Activated T-cell treated with anti-CD3 and anti-CD28 coated beads, Interleukin-2, amount 50 U/mL, for 1 hour (primary cell): ENCODE data around the gene IL17B.
A peak's percentile ranks its signal among the peaks of the same experiment; 100 is the strongest.

Experiments used
- DNase-seq: peaks from one replicate; pipeline ENCODE4 v3.0.0-alpha.2; 2020

IL17B gene

DNA sequence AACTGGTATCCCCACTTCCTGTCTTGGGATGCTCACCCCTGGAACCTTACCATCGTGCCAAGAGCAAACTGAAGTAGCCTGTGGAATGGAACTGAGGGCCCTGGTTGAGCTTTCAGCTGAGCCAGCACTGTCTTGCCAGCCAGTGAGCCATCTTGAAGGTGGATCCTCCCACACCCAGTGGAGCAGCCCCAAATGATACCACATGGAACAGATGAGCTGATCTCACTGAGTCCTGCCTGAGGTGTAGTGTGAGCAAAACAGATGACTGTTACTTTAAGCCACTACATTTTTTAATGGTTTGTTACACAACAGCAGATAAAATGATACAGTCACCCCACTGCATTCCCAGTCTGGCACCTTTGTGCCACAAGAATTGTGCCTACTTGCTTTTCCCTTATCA is 23.4 kb downstream of the IL17B start:
- DNase-seq: no peak

DNA sequence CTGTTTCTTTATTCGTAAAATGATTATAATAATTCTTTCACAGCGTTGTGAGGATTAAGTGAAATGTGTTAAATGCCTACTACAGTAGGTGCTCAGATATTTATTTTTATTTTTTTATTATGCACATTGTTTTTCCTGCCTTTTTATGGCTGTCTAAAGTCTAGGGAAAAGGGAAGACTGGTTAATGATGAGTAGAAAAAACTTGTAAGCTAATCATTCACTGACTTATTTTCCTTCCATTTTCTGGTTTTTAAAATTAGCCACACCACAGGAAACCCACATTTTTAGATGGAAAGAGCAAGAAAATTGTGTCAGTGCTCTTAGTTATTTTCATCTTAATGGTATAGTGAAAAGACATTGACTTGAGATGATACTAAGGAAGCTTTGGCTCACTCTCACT is 25.2 kb downstream of the IL17B start:
- no peak for DNase-seq

DNA sequence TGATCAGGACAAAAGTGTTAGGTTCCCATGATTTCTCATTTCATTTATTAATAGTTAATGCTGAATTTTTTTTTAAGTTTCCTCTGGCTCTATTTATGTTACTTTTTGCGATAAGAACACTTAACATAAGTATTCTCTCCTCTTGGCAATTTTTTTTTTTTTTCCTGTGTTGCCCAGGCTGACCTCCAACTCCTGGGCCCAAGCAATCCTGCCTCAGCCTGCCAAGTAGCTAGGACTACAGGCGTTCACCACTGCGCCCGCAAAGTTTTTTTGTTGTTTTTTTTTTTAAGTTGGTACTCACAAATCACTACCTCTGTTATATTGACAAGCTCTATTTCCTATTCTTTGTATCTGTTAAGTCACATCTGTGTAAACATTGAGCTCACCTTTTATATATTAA is 26.9 kb downstream of the IL17B start:
- DNase-seq: no peak

DNA sequence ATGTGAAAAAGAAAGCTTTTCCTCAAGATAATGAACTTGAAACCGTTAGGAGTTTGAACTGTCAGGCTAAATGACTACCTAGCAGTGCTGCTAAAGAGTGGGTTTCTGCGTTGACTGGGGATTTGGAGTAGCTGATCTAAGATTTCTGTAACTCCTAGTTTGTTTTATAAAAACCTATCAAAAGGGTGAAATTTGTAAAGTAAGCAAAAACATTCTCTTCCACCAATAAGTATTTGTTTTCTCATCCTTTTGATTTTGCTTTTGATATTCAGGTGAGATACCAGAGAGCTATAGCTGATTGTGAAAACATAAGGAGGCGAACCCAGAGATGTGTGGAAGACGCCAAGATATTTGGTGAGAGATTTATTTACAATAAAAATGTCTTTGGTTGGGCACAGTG is 29.7 kb downstream of the IL17B start:
- no peak for DNase-seq

DNA sequence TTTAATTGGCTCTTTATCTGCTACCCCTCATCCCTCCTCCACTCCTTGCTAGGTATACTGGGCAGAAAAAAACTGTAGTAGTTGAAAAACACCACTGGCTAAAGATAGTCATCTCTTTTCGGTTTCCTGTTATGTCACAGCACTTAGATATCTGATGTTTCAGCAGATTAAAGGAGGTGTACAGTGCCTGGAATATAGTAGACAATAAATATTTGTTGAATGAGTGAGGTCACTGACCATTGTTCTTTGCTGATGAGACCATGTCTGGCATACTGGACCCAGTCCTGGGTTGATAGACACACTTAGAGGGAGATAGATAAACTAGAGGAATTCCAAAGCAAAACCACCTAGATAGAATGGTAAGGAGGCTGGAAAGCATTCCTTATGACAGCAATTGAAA is 30.6 kb downstream of the IL17B start:
- DNase-seq: no peak

DNA sequence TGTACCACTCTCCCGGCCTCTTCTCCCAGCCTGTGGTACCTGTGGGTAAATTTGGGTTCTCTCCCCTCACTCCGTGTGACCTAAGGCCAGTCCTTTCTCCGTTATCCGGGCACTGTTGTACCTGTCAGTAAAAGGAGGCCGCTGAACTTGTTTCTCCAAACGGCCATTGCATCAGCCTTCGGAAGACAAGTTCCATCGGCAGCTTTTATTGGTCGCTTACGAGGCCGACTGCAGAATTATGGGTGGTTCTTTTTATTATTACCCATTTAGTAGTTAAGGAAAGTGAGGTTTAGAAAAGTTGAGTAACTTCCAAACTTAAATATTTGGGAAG is 33.2 kb downstream of the IL17B start:
- DNase-seq: no peak

DNA sequence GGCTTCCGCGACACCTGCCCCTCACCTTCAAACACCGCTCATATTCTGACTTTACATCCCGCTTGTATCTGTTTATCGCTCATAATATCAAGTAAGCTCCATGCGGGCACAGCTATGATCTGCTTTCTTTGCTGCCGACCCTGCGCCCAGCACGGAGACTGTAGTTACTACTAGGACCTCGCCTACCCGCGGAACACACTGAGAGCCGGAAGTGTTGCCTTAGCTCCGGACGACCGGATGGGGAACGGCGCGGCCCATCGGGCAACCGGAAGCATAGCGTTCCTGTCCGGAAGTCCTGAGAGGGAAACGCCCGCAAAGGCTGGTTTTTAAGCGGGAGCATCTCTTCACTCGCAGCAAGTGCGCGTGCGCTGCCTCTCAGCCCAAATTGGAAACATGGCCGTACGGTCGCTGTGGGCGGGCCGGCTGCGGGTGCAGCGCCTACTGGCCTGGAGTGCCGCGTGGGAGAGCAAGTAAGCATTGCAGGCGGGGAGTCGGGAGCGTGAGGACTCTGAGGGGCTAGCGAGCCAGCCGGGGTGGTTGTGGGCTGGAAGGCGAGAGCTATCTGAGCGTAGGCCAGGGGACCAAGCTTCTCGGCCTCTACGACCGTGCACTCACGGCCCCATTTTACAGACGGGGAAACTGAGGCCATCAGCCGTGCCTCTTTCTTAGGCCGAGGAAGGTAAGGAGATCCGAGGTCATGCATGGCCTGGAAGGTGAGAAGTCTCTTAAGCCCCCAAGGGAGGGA is 33.8 kb downstream of the IL17B start, which contains the start of gene GRPEL2:
Gene GRPEL2 (plus strand): TSS at position 353 of the 745 bp plus-strand sequence. CDS start 41 bp downstream, at position 394.
- DNase-seq: peak; percentile 84

DNA sequence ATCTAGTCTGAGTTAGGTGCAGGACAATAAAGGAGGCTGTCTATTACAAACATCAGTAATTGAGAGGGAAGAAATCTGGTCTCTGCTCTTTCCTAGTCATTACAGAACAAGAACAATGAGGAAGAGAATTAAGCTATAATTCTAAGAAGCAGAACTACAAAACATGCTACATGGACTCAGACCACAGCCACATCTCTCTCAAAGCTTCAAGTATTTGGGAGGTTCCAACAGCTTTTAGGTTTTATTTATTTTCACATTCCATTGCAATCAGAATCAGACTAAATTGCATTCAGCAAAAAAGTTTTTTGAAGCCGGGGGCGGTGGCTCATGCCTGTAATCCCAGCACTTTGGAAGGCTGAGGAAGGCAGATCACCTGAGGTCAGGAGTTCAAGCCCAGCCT is 34.9 kb downstream of the IL17B start:
- DNase-seq: no peak

DNA sequence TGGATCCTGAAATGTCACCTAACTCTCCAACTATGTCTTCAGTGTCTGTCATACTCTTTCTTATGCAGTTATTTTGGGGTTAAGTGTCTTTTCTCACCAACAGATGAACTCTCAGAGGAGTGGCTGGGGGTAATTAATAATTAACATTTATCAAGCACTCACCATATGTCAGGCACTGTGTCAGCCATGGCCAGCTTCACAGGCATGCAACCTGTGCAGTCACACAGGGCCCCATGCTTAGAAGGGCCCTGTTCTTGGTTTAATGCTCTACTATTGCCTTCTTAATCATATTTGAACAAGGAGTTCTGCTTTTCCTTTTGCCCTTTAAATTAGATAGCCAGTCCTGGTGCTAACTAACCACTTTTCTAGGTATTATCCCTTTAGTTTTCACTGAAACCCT is 37.2 kb downstream of the IL17B start:
- no peak for DNase-seq

DNA sequence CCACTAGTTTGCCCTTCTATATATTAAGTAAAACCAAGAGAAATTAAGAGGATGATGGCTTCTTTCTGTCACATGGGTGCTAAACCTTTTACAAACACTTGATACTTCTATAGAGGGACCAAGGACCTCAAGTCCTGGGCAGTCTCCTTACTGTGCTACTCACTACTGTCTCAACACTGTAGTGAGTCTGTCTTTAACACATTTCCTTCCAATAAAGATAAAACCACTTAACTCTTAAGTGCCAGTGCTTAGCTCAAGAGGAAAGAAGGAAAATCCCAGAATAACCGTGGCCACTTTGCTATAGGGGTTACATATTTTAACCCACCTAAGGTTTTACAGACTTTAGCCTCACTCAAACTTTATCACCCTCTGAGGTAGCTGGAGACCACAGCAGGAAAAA is 38.2 kb downstream of the IL17B start:
- no peak for DNase-seq

DNA sequence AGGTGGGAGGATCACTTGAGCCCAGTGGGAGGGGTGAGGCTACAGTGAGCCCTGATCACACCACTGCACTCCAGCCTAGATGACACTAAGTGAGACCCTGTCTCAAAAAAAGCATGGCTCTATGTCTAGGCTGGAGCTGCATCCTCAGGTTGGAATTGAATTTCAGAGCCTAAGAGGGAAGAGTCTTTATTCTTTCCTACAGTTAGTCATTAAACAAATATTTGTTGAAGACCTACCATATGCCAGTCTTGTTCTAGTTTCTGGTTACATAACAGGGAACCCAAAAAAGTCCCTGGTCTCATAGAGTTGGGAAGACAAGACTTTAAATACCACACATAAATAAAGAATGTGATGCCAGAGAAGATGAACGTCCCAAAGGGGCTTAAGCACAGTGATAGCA is 40.7 kb downstream of the IL17B start:
- DNase-seq: no peak

DNA sequence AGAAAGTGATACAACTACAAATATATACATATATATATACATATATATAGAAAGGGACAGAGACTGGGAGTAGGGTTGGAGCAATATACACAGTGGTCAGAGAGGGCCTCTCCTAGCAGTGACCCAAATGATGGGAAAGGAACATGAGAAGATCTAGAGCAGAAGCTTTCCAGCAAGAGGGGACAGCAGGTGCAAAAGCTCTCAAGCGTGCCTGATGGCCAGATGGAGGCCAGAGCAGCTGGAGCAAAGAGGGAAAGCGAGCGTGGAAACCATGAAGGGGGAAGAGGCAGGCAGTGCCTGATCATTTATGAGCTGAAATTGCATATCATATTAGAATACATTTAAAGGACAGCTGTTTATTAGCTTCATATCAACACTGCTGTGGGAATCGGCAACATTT is 41.4 kb downstream of the IL17B start:
- DNase-seq: no peak

DNA sequence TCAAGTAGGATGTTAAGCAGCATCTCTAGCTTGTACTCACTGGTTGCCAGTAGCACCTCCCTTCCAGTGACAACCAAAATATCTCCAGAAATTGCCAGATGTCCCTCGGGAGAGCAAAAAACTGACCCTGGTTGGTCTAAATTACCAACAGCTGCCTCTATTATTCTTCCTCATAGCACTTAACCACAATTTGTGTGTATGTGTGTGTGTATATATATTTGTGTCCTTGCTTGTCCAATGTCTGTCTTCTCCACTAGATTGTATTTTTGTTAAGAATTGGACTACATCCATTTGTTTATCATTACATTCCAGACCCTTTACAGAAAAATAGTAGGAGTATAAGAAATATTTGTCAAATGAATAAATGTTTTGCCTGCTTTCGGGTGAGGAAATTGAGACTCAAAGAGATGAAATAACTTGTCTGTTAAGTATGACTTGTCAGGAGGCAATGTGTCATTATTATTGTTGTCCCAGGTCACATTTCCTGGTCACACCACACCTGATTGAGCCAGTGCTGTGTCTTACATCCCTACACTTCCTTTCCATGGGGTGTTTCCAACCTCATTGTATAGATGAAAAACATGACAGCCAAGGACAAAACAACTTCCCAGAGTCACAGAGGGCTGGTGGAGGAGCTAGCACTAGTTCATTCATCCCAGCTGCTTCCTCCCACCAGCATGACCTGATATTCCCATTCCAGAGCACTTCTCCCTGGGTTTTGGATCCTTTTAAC is 45.2 kb downstream of the IL17B start:
- DNase-seq: no peak

DNA sequence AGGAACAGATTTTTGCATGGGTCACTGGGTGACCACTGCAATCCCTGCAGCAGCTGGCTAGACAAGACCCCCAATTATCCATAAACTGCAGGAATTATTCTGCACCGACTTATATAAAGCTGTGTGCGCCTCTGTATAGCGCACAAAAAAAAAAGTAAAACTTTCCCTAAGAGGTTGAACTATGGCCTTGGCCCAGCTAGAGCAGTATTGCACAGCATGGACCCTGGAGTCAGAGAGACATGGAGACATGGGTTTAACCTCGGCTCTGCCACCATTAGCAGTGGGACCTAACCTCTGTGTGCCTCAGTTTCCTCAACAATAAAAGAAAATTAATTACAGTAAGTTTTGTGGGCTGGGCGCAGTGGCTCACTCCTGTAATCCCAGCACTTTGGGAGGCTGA is 50.9 kb downstream of the IL17B start:
- DNase-seq: no peak

DNA sequence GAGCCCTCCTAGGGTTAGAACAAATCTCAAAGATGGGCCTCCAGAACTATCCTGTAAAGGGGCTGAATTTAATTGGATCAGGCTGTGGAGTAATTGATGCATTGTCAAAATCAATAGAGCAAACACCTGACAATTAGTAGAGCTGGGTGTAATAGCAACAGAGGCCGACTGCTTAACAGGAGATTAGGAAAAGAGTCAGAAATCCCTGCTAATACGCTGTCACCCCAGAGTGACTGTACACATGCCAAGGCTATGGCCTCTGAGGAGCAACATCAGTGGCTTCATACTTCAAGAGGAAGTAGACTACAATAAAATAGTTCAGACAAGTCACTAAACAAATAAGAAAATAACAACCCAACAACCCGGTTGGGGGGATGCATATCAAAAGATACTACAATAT is 52.5 kb downstream of the IL17B start:
- no peak for DNase-seq

DNA sequence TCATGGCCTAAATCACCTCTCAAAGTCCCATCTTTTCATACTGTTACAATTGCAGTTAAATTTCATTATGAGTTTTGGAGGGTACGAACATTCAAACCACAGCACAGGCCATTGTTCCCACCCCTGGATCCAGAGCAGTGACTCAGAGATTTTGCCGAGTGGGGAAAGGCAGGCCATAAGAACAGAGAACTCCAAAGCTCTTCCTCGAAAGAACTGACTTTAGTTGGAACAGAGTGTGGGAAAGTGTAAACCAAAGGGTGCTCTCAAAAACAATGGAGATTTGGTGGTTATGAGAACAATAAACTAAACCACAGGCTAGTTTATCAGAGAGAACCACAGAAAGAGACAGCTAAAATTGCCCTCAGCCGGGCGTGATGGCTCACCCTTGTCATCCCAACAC is 53.2 kb downstream of the IL17B start:
- DNase-seq: no peak

DNA sequence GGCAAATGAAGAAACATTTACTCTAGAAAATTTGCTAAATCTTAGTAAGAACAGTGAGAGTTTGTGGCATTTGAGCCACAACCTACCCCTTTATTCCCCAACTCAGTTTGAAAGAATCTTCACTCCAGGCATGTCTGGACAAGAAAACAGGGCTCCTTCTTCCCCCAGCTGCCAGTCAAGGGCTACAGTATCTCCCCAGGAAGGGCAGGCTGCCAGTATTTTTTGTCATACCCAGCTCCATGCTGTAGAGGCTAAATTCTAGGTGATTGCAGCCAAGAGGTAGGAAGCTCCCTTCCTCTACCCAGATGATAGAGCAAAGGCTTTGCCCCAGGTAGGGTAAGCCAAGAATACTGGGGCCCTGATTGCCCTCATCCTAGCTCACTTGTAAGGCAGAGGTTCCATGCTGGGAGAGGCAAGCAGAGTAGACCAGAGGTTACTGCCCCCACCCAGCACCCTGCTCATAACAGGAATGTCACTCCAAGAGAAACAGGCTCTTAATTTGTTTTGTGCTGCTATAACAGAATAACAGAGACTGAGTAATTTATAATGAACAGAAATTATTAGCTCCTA is 53.8 kb downstream of the IL17B start:
- no peak for DNase-seq

DNA sequence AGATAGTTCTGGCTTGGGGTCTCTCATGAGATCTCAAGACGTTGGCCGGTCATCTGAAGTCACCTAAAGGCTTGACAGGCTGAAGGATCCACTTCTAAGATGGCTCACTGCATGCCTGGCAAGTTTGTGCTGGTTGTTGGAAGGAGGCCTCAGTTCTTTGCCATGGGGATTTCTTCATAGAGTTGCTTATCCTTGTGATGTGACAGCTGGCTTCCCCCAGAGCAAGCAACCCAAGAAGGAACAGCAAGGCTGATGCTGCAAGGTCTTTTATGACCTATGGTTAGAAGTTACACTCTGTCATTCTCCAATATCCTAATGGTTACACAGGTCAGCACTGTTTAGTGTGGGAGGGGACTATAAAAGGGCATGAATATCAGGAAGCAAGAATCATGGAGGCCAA is 54.5 kb downstream of the IL17B start:
- DNase-seq: no peak
